Medulla oblongata (tissue), 1 donor: ENCODE measurements around the gene RAB9B.
A peak's percentile ranks its signal among the peaks of the same experiment; 100 is the strongest.
"Not testable (repeated sequence)": the region's sequence is repeated elsewhere in the genome, so short reads cannot be mapped to it uniquely, and the experiment has no call there.

Experiments used
- DNase-seq: peaks from one replicate; pipeline ENCODE4 v3.0.0-alpha.2; 2015; ENCODE audit errors: extremely low spot score

Gene RAB9B, protein sequence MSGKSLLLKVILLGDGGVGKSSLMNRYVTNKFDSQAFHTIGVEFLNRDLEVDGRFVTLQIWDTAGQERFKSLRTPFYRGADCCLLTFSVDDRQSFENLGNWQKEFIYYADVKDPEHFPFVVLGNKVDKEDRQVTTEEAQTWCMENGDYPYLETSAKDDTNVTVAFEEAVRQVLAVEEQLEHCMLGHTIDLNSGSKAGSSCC

DNA sequence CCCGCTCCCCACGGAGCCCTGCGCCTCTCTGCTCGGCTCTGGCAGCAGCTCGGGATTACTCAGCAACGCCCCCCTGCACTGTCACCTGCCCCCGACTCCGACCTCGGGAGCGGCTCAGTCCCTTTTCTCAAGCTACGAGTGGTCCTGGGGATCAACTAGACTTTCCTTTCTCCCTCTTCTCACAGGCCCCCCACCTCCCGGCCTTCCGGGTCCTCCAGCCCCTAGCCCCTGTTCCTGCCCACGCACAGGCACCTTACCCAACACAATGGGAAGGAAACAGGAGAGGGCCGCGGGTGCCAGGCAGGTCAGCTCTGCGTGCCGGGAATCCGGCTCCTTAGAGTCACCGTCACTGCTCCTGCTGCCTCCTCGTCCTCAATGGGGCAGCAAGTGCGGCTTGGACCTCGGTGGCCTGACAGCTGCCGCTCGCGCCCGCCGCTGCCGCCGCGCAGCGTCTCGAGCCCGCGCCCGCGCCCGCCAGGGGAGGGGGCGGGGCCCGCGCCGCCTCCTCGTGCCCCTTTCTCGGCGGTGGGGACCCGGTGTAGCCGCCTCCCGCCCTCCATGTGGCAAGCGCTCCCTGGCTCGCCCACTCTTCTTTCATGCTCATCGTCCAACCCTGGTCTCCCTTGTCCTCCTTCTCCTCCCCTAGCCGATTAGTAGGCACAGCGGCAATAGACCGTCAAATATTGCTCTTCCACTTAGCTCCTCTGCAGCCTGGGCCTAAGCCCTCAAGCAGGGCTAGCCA, at the start of gene RAB9B:
Gene RAB9B (minus strand): TSS at position 455 of the 742 bp plus-strand sequence. CDS start 6,473 bp downstream, outside the sequence.
- DNase-seq = peak; percentile 63

DNA sequence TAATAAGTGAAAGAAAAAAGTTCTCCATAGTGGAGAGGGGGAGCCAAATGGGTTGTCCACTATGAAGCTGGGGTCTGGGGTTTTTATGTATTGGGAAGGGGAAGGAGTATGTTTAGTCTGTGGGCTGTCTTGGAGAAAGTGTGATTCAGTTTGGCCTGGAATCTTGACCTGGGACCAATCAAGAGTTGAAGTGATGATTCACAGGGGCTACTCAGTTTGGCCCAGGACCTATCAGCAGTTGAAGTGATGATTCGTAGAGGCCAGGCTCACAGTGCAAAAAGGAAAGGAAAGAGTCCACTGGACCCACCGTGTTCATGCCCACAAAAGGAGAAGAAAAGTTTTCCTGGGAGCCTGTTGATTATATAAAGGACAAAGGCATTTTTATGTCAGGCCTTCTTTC, 47.3 kb upstream of the RAB9B start:
- DNase-seq = no peak

DNA sequence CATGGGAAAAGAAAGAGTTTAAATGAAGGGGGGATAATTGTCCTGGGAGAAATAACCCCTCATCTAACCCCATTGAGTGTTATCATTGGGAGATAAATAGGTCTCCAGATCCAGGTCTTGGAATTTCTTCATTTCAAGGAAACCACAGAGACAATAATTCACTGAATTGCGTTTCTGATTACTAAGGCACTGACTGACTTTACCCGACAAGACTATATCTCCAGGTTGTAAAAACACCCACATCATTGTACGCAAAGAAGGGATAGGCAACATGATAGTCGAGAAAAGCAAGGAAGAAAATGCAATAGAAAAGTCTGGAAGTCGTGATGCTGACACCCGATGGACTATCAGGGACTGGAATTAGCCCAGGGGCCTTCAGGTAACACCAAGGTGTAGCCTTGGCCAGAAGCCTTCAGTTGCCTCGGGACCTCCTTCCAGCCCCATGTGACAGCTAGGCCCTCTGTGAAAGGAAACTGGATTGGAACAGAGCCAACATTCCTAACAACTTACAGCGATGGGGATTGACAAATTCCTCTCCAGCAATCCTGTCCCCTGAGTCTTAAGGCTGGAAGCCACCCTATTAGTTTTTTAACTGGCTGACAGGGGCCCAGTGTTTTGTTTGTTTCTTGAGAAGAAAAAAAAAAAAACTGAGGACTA, 46.5 kb upstream of the RAB9B start:
- no peak for DNase-seq

DNA sequence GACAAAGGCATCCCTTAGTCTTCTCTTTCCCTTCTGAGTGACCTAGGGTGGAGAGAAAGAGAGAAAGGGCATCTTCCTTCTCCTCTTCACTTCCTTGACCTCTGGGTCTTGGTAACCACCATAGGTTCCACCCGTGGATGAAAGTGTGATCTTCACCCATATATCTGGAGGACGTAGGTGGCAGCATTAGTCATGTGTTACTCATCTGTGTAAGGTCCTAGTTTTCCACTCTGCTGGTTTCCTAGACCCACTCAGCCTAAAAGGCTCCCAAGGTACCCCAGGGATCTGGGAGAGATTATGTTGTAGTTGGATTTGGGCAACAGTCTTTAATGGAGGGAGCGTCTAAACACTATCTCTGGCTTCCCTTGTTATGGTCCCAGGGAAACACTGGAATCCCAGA, 45.5 kb upstream of the RAB9B start:
- no peak for DNase-seq

DNA sequence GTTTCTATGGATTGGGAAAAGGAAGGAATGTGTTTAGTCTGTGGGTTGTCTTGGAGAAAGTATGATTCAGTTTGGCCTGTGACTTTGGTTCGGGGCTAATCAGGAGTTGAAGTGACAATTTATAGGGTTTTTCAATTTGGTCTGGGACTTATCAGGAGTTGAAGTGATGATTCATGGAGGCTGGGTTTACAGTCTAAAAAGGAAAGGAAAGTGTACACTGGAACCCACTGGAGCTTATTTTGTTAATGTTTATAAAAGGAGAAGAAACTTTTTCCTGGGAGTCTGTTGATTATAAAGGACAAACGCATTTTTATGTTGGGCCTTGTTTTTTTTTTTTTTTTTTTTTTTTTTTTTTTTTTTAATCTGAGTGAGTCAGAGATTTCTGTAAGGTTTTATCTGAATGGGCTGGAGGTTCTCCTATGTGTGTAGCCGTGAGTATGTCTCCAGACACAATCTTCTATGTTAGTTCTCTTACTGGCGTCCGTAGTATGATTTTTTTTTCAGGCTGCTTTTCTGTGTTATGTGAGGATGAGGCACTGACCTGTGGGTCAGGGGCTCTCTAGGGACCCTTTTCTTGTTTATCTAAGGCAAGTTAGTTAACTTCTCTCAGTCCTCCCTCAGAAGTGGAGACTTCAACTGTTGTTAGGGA, 33.0 kb upstream of the RAB9B start:
- DNase-seq = no peak

DNA sequence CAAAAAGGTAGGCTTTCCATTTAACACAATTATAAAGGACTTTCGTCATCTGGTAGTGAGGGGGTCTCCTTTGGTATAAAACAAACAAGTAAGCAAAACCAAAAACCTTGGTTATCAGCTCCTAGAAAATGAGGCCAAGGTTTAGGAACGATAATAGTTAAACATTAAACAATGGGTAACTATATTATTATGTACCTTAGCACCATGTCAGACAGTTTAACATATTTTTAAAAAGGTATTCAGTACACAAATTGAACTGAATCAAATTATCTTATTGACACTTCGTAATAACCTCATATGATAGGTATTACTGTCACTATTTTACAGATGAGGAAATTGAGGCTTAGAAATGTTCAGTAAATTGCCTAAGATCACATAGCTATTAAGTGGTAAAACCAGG, 32.1 kb upstream of the RAB9B start:
- no peak for DNase-seq

DNA sequence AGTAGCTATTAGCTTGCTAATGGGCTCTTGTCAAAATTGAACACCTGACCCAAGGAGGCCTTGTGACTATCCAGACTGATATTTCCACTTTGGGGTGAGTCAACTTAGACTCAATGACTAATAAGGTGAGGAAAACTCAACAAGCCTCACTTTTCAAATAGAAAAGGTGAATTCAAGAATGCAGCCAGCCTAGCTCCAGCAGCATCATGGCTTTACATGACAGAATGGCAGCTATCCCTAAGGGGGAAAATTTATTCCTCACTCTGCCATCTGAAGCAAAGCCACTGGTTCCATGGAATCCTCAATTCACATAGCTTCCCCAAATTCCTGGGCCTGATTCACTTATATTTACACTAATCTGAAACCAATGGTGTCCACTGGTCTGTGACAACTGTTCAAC, 29.1 kb upstream of the RAB9B start:
- no peak for DNase-seq

DNA sequence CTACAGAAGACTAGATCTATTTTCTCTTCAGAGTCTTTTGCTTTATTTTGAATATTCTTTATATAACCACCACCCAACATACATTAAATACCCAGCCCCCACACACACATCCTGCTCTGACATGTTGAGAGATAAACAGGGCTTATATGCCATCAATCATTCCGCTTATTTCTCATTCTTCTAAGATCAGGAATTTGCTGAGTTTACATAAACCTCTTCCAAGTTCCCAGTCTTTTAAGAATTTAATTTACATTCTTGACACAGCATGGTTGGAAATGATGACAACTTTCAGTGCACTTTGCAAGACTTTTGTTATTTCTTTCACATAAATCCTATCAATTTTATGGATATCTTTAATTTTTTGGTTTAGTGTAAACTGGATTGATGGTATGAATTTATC, 17.5 kb upstream of the RAB9B start:
- no peak for DNase-seq

DNA sequence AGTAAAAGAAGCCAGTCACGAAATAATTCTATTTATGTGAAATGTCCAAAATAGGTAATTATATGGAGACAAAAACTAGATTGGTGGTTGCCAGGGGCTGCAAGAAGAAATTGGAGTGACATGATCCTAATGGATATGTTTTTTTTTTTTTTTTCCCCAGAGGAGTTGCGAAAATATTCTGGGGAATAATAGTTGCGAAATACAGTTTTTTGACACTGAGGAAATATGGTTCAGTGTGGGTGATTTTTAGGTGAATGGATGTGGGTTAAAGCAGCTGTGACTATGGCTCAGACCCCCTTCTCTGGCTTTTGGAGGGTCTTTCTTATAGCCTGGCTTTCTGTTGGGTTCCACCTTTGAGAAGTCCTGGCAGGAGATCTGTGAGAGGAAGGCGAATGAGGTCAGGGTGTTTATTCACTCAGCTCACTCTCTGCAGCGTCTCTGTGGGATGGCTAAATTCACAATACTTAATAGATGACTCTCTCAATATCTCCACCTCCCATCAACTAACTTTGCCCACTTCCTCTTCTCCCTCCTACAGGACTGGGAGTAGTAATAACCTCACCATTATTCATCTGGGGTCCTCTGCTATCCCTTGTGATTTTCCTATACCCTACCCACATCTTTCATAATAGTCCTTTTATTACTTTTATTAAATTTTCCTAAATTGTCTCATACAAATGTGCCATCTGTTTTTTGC, 15.3 kb upstream of the RAB9B start:
- DNase-seq = no peak

DNA sequence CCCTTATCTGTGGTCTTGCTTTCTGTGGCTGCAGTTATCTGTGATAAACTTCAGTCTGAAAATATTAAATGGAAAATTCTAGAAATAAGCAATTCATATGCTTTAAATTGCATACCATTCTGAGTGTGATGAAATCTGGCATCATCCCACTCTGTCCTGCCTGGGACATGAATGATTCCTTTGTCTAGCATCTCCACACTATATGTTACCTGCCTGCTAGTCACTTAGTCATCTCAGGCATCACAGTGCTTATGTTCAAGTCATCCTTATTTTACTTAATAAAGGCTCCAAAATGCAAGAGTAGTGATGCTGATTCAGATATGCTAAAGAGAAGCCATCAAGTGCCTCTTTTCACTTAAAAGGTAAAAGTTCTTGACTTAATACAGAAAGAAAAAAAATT, 14.3 kb upstream of the RAB9B start:
- DNase-seq = no peak

DNA sequence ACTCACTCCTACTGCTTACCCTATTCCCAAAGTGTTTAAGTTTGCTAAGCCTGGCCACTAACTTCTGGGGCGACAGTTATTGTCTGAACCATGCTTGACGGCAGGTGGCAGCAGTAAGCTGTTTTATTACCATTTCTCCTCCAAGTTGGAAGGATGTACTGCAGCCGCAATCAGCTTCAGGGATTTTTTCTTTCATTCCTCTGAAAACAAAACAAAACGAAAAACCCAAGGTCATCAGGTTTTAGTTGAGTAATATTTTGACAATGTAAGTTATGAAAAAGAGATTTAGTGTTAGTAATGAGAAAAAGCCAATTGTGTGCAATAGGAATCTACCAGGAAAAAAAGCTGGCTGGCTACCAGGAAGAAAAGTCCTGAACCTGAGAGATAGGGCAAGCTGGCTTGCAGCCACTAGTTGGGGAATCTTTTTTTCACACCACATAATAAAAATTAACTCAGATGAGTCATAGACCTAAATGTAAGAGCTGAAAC, 13.2 kb upstream of the RAB9B start:
- DNase-seq = peak; percentile 60

DNA sequence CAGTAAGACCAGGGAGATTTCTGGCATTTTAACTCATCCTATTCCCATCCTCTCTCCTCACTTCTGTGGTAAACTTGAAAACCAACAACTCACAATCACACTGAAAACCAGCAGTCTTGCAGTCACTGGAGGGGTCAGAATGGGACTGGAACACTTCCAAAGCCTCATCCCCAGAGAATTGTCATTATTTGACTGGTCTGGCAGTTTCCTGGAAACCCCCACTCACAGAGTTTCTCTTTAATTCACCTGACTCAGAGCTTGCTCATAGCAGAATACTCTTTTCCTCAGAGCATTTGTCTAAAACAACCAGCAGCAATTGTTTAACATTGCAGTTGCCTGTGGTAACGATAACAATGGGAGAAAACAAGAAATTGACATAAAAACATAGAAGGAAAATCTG, 7.3 kb upstream of the RAB9B start:
- no peak for DNase-seq

DNA sequence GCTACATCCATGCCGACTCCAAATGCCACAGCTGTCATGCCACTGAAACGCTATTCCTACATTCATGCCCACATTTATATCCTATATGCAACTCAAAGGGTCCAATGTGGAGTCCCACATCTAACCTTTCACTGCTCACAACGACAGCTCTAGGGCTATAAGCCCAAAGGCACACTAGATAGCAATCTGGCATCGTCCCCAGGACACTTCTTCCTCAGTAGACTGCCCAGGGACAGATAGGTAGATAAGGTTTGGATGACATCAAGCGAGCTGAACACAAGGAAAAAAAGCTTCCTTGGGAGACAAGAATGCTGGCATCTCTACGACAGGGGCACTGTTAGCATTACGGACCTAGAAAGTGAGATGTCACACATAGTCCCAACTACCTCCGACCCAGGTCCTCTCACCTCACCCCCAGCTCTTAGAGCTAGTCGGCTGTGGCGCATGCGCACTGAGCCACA, 685 bp downstream of the RAB9B start:
- DNase-seq = no peak

DNA sequence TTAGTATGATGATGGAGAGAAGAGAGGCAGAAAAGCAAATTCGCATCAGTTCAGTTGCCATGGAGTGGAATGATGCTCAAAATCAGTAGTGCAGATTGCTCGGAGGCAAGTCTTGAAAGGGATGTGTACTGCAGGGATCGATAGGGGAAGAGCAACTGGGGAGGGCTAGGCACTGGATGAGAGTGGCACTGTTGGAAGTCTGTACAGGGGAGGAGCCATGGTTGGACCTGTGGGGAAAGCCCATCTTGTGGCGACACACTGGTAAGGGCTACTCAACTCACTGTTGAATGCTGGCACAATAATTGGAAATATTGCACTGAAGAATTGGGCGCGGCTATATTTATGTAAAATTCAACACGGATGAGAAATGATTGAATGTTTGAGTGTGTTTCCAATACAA, 1.2 kb downstream of the RAB9B start:
- DNase-seq = no peak

DNA sequence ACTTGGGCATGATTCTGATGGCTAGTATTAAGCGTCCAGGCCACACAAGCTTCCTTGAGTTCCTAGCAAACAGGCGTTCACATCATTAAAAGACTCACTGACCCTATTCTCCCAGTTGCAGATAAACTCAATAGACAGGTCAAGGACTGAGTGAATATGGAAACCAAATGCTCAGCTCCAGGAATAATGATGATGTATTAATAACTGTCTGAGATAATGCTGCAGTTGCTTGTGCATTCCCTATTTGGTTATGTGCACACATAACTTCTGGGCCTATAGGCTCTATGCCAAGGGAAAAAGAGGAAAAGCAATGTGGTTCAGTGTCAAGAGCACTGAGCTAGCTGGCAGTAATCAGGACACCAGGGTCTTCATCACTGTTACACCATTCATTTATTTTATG, 3.5 kb downstream of the RAB9B start:
- no peak for DNase-seq

DNA sequence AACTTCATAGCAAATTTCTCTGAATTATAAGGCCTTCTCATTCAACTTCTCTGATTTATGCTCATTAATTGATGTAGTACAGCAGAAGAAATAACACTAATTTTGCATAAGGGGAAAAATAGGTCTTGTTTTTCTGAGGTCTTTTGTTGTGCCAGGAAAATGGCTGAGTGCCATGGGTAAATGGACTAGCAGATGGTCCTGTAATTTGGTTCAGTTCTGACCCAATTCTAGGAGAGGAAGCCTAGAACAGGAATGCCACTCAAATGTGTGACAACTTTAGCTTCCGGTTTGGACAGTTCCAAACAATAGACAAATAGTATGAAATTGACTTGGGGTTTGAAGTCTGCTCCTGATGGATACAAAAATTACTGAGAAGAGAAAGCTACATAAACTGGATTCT, 6.2 kb downstream of the RAB9B start:
- no peak for DNase-seq

DNA sequence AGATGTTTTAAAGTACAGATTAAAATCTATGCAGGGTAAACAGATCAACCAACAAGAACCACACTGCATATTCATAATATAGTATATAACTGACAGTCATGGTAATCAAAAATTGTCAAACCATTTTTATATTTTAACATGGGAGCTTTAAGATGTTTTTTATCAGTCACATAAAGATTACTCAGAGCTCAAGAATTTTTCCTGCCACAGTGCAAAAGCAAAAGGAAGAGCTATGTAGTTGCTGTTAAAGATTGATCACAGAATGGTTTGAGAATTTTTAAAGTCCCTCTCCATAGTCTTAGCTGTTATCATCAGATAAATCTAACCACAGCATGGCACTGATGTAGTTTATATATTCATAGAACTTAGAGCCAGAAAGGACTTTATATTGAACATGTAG, 8.5 kb downstream of the RAB9B start:
- DNase-seq = no peak

DNA sequence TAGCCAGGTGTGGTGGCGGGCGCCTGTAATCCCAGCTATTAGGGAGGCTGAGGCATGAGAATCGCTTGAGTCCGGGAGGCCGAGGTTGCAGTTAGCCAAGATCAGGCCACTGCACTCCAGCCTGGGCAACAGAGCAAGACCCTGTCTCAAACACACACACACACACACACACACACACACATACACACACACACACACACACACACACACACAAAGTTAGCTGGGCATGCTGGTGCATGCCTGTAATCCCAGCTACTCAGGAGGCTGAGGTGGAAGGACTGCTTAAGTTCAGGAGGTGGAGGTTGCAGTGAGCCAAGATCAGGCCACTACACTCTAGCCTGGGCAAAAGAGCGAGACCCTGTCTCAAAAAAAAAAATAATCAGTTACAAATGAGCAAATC, 11.3 kb downstream of the RAB9B start:
- DNase-seq = not testable (repeated sequence)

DNA sequence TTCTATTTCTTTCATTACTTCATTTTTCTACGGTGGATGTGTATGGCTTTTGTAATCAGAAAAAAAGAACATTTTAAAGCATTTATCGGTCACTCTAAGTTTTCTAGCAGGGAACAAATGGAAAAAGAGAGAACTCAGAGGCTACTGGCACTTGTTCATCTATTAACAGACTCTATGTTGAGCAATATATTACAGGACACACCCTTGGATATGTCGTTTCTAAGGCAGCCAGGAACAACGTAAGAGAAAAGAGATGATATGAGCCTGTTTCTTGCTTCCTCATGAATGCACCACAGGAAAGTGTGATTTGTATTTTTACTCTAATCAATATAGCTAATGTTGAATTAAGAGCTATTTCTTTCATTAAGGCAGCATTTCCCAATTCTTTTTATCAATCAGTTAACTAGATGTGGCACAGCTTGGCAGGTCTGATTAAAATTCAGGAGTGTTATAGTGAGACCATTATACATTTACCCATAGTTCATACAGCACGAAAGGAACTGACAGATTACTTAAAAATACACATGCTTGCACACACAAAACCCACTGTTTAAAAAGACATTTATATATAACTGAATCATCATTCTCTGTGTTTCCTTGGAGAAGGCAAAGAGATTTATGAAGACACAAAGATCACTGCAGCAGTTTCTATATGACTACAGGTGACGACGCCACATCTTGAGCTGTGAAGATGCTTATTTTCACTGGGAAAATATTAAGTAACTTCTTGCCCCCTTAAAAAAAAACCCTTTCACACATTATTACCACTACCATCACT, 13.0 kb downstream of the RAB9B start:
- no peak for DNase-seq

DNA sequence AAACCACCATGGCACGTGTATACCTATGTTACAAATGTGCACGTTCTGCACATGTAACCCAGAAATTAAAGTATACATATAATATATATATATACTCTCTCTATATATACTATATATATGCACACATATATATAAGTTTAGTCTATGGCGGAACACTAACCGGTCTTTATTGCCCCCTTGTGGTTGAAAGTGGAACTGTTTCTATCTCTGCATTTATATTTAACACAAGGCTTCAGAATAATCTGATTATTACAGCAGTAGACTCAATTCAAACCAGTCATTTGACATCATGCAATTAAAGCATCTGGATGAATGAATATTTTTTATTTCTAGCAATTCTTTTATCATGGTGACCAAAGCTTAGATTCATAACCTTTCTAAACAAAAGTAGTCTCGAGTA, 14.6 kb downstream of the RAB9B start:
- DNase-seq = peak; percentile 57

DNA sequence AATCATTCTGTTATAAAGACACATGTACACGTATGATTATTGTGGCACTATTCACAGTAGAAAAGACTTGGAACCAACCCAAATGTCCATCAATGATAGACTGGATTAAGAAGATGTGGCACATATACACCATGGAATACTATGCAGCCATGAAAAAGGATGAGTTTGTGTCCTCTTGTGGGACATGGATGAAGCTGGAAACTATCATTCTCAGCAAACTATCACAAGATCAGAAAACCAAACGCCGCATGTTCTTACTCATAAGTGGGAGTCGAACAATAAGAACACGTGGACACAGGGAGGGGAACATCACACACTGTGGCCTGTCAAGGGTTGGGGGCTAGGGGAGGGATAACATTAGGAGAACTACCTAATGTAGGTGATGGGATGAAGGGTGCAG, 15.0 kb downstream of the RAB9B start:
- not testable (repeated sequence) for DNase-seq
